Lower leg skin (tissue), 3 donors: ENCODE measurements around the gene DNAH7.

Experiments
- CTCF ChIP-seq, 3 donors: fragments of 450-650 bp; IDR thresholded peaks; one replicate each; pipeline ENCODE4 v1.5.1; 2016; ENCODE audit warnings: antibody characterized with exemption in 3 of 3, mild to moderate bottlenecking in 3 of 3, moderate library complexity in 2 of 3
- POLR2A ChIP-seq, 2 donors: fragments of 450-650 bp; IDR thresholded peaks; one replicate each; pipeline ENCODE4 v1.6.1; 2016 to 2017; ENCODE audit warnings: antibody characterized with exemption in 2 of 2, mild to moderate bottlenecking in 1 of 2, moderate library complexity in 1 of 2

GRCh38 chr2:195956725-195957124, 111.9 kb downstream of the DNAH7 start:
- TF ChIP-seq CTCF (IDR thresholded peaks at IDR 0.05) (no peak), POLR2A (IDR thresholded peaks at IDR 0.05) (no peak)
